GM19468 (cell line): ENCODE data around the gene METTL13.
A peak's percentile ranks its signal among the peaks of the same experiment; 100 is the strongest.

Experiments used
- ATAC-seq: cut with Tn5 transposase; IDR thresholded peaks from one replicate; pipeline ENCODE4 v1.9.1; 2021; ENCODE audit warnings: mild to moderate bottlenecking, moderate library complexity, moderate number of reproducible peaks; ENCODE audit not compliant: unreplicated experiment; ENCODE audit errors: extremely low read depth

Gene METTL13

GRCh38 chr1:171781176-171781875 lies at the start of gene METTL13:
Gene METTL13 (plus strand): TSS chr1:171781660. CDS start chr1:171781968, 308 bp downstream.
- ATAC-seq: peak; percentile 97

GRCh38 chr1:171736196-171736595 lies 45.3 kb upstream of the METTL13 start:
- no peak for ATAC-seq

- no peak for ATAC-seq
These were observed 42.5 kb upstream of the METTL13 start for GRCh38 chr1:171738911-171739310.

- ATAC-seq: no peak
These were observed 41.8 kb upstream of the METTL13 start for GRCh38 chr1:171739656-171740055.

- no peak for ATAC-seq
These were observed 41.0 kb upstream of the METTL13 start for GRCh38 chr1:171740356-171740863.

GRCh38 chr1:171740987-171741871 lies 40.2 kb upstream of the METTL13 start:
- ATAC-seq: no peak

GRCh38 chr1:171741872-171742576 lies 39.4 kb upstream of the METTL13 start, which contains the start of gene VAMP4:
Gene VAMP4 (minus strand): TSS chr1:171742065. CDS start chr1:171738414, 3,651 bp downstream.
- ATAC-seq: peak; percentile 70

- no peak for ATAC-seq
These were observed 38.9 kb upstream of the METTL13 start for GRCh38 chr1:171742577-171742922.

- ATAC-seq: no peak
These were observed 38.2 kb upstream of the METTL13 start for GRCh38 chr1:171743081-171743870.

- no peak for ATAC-seq
These were observed 36.5 kb upstream of the METTL13 start for GRCh38 chr1:171744986-171745385.

GRCh38 chr1:171748651-171749050 lies 32.8 kb upstream of the METTL13 start:
- ATAC-seq: no peak

GRCh38 chr1:171751221-171751620 lies 30.2 kb upstream of the METTL13 start:
- no peak for ATAC-seq

- ATAC-seq: no peak
These were observed 28.3 kb upstream of the METTL13 start for GRCh38 chr1:171753182-171753581.

- no peak for ATAC-seq
These were observed 27.6 kb upstream of the METTL13 start for GRCh38 chr1:171753685-171754352.

- ATAC-seq: no peak
These were observed 27.1 kb upstream of the METTL13 start for GRCh38 chr1:171754353-171754705.

- no peak for ATAC-seq
These were observed 26.5 kb upstream of the METTL13 start for GRCh38 chr1:171754971-171755370.

GRCh38 chr1:171756856-171757255 lies 24.6 kb upstream of the METTL13 start:
- ATAC-seq: no peak

GRCh38 chr1:171758011-171758410 lies 23.4 kb upstream of the METTL13 start:
- no peak for ATAC-seq

- no peak for ATAC-seq
These were observed 19.3 kb upstream of the METTL13 start for GRCh38 chr1:171762143-171762563.
